ENCODE results near the gene HMGN4. TPM values are rescaled to one million over a fixed set of nuclear protein-coding genes. Genes with fewer than 3 reads are reported as not detected.

HMGN4 gene
- total RNA-seq, 4 donors from 2014 or later: 46.5 to 67.8 (median 56.2) TPM

DNA sequence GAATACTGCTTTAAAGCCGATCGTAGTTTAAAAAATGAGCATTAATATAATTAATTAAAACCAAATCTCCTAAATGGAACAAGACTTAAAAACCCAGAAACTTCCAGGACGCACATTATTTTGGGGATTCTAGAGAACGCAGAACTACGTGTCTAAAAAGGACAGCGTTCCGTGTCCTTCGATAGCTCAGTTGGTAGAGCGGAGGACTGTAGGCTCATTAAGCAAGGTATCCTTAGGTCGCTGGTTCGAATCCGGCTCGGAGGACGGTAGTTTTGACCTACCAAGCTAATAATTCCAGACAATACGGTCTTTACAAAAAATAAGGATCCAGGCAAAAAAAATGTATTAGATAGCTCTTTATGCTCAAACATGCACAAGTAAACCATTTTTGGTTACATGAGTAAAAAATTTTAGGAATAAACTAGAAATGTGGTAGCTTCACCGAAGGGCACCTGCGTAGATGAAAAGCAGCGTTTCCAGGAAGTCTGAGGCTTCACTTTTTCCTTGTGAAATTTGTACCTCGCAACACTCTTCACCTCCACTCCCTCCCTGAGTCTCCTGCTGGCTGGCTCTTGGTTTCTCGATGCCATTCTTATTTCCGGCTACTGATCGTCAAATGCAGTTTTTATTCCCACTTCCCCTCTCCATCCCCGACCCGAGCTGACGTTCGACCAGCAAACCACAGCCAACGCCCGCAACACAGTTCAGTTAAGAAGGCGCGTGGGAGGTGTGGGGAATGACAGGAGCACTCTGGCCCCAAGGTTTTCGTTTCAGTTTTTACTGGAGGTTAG, 39.0 kb downstream of the HMGN4 start:
- peaks cover 0 to 16% of the 10 kb centered on the region in 2 donors for H3K27me3 ChIP-seq

DNA sequence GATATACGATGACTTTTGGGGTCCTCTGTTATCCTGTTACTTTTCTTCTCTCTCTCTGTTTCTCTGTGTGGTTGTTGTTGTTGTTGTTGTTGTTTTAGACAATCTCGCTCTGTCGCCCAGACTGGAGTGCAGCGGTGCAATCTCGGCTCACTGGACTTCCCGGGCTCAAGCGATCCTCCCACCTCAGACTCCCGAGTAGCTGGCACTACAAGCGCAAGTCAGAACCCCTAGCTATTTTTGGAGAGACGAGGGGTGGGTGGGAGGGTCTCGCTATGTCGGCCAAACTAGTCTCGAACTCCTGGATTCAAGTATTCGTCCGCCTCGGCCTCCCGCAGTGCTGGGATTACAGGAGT, 39.5 kb downstream of the HMGN4 start:
- 15 to 18% methylated on average over 17 of the region's 17 CpGs for WGBS, 2 donors

More for the DNA sequence above, 39.0 kb downstream of the HMGN4 start:
- TF ChIP-seq POLR2A (IDR thresholded peaks at IDR 0.05): no peak
- TF ChIP-seq EP300 (IDR thresholded peaks at IDR 0.05): peak in 1 of 2 donors; percentile 17
- DNase-seq (ENCODE audit: low spot score in 2 of 2): peak in 1 of 2 donors; percentile 59
- Histone ChIP-seq H3K27ac (peak overlapping the region in 1 of 4 donors; percentile 43), H3K4me1 (peaks cover 0 to 20% (median 3%) of the 10 kb centered on the region in 4 donors), H3K9me3 (peaks cover 0 to 22% (median 0%) of the 10 kb centered on the region in 4 donors), H3K36me3 (no peaks in the 10 kb centered on the region), H3K4me3 (peak overlapping the region in 2 of 4 donors; percentile 2 to 44)
- WGBS, 2 donors: 3 to 5% methylated on average over 31 of the region's 31 CpGs

DNA sequence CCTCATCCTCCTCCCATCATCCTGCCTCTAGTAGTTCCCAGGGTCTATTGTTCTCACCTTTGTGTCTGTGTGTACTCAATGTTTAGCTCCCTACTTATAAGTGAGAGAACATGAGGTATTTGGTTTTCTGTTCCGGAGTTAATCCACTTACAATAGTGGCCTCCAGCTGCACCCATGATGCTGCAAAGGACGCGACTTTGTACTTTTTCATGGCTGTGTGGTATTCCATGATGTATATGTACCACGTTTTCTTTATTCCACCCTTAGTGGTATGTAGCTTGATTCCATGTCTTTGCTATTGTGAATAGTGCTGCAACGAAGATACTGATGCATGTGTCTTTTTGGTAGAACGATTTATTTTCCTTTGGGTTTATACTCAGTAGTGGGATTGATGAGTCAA, 40.1 kb downstream of the HMGN4 start:
- H3K9me3 ChIP-seq: peaks cover 0 to 22% (median 0%) of the 10 kb centered on the region in 4 donors
- no peak for DNase-seq (ENCODE audit: low spot score in 2 of 2)
- H3K4me1 ChIP-seq: peaks cover 0 to 18% (median 0%) of the 10 kb centered on the region in 4 donors
- no peaks in the 10 kb centered on the region for H3K36me3 ChIP-seq
- WGBS, 2 donors: 83 to 89% methylated on average over 6 of the region's 6 CpGs
- TF ChIP-seq, protein P1, sequence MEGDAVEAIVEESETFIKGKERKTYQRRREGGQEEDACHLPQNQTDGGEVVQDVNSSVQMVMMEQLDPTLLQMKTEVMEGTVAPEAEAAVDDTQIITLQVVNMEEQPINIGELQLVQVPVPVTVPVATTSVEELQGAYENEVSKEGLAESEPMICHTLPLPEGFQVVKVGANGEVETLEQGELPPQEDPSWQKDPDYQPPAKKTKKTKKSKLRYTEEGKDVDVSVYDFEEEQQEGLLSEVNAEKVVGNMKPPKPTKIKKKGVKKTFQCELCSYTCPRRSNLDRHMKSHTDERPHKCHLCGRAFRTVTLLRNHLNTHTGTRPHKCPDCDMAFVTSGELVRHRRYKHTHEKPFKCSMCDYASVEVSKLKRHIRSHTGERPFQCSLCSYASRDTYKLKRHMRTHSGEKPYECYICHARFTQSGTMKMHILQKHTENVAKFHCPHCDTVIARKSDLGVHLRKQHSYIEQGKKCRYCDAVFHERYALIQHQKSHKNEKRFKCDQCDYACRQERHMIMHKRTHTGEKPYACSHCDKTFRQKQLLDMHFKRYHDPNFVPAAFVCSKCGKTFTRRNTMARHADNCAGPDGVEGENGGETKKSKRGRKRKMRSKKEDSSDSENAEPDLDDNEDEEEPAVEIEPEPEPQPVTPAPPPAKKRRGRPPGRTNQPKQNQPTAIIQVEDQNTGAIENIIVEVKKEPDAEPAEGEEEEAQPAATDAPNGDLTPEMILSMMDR (IDR thresholded peaks at IDR 0.05): no peak
- TF ChIP-seq EP300 (IDR thresholded peaks at IDR 0.05): no peak
- no peak for TF ChIP-seq POLR2A (IDR thresholded peaks at IDR 0.05)
- H3K27ac ChIP-seq: no peak overlapping the region
- no peak overlapping the region for H3K4me3 ChIP-seq
- peaks cover 0 to 22% of the 10 kb centered on the region in 2 donors for H3K27me3 ChIP-seq

More for the DNA sequence above, 39.5 kb downstream of the HMGN4 start:
- DNase-seq (ENCODE audit: low spot score in 2 of 2): no peak
- Histone ChIP-seq H3K27ac (no peak overlapping the region), H3K4me3 (peak overlapping the region in 2 of 4 donors; percentile 2 to 44), H3K4me1 (peaks cover 0 to 18% (median 0%) of the 10 kb centered on the region in 4 donors), H3K9me3 (peaks cover 0 to 22% (median 0%) of the 10 kb centered on the region in 4 donors), H3K36me3 (no peaks in the 10 kb centered on the region), H3K27me3 (peaks cover 0 to 16% of the 10 kb centered on the region in 2 donors)
- TF ChIP-seq POLR2A (IDR thresholded peaks at IDR 0.05) (no peak), EP300 (IDR thresholded peaks at IDR 0.05) (no peak)
- TF ChIP-seq, protein P1 (IDR thresholded peaks at IDR 0.05): no peak

DNA sequence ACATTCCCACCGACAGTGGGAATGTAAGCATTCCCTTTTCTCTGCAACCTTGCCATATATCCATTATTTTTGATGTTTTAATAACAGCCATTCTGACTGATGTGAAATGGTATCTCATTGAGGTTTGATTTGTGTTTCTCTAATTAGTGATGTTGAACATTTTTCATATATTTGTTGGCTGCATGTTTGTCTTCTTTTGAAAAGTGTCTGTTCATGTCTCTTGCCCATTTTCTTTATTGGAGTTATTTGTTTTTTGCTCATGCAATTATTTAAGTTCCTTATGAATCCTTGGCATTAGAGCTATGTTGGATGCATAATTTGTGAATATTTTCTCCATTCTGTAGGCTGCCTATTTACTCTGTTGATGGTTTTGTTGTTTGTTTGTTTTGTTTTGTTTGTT, 40.6 kb downstream of the HMGN4 start:
- no peak overlapping the region for H3K27ac ChIP-seq
- TF ChIP-seq, protein P1 (IDR thresholded peaks at IDR 0.05): no peak
- TF ChIP-seq EP300 (IDR thresholded peaks at IDR 0.05) (no peak), POLR2A (IDR thresholded peaks at IDR 0.05) (no peak)
- H3K4me1 ChIP-seq: peaks cover 0 to 18% (median 0%) of the 10 kb centered on the region in 4 donors
- peaks cover 0 to 22% (median 0%) of the 10 kb centered on the region in 4 donors for H3K9me3 ChIP-seq
- no peaks in the 10 kb centered on the region for H3K36me3 ChIP-seq
- 92 to 97% methylated on average over 1 of the region's 1 CpG for WGBS, 2 donors
- H3K27me3 ChIP-seq: peaks cover 0 to 25% of the 10 kb centered on the region in 2 donors
- DNase-seq (ENCODE audit: low spot score in 2 of 2): no peak
- no peak overlapping the region for H3K4me3 ChIP-seq

DNA sequence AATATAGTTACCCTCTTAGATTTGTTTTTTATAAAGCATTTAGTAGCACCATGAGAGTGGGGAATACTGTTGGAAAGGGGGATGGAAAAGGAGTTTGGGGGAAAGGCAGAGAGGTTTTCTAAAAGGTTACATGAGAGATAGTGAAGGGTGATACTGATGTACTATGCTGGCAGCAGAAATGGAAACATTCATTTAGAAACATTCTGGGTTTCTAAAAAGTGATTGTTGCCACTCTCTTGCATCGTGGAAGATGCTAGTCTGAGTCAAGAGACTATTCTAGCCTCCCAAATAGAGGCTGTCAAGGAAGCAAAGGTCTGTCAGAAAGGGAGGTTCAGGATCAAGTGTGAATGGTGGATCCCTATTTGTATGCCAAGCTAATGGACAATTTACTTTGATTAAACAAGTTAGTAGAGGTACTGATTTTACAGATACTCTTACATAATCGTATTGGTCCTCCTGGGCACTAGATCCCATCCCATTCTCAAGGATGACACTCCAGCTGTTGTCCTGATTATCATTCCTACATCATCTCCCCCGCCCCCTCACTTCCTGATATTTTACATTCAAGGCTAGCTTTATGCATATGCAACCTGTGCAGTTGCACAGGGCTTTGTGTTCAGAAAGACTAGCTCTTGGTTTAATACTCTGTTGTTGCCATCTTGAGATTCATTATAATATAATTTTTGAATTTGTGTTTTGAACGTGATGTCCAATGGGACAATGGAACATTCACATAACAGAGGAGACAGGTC, 43.2 kb downstream of the HMGN4 start:
- Histone ChIP-seq H3K27ac (no peak overlapping the region), H3K27me3 (peaks cover 0 to 35% of the 10 kb centered on the region in 2 donors), H3K36me3 (no peaks in the 10 kb centered on the region), H3K4me3 (no peak overlapping the region), H3K4me1 (peaks cover 0 to 14% (median 0%) of the 10 kb centered on the region in 4 donors), H3K9me3 (peaks cover 0 to 22% (median 0%) of the 10 kb centered on the region in 4 donors)
- WGBS, 2 donors: 64 to 70% methylated on average over 4 of the region's 4 CpGs
- DNase-seq (ENCODE audit: low spot score in 2 of 2): no peak
- no peak for TF ChIP-seq EP300 (IDR thresholded peaks at IDR 0.05)
- TF ChIP-seq POLR2A (IDR thresholded peaks at IDR 0.05): no peak
- TF ChIP-seq, protein P1 (IDR thresholded peaks at IDR 0.05): no peak

All from tibial nerve (tissue), 4 donors.